Endodermal cell (in vitro differentiated cells): Measurements from ENCODE around the gene PLCB4. TPM values are rescaled to one million over a fixed set of nuclear protein-coding genes. Genes with fewer than 3 reads are reported as not detected.

Experiments used
- DNase-seq: peaks from one replicate; pipeline ENCODE4 v3.0.0-alpha.2; 2017
- H3K27ac ChIP-seq: 2 replicates; pipeline ENCODE4 v1.5.1; 2013; ENCODE audit warnings: mild to moderate bottlenecking, low read depth, low read length, moderate library complexity
- H3K27me3 ChIP-seq: 2 replicates; pipeline ENCODE4 v1.6.1; 2013; ENCODE audit warnings: mild to moderate bottlenecking, low read length, moderate library complexity; ENCODE audit not compliant: insufficient read depth, control insufficient read depth, poor library complexity, severe bottlenecking
- H3K36me3 ChIP-seq: 2 replicates; pipeline ENCODE4 v1.7.0; 2013; ENCODE audit warnings: mild to moderate bottlenecking, low read length, moderate library complexity; ENCODE audit not compliant: control insufficient read depth, insufficient read depth
- H3K4me1 ChIP-seq: one replicate; pipeline ENCODE4 v1.7.0; 2013; ENCODE audit warnings: low read length; ENCODE audit not compliant: control insufficient read depth, insufficient read depth
- H3K4me3 ChIP-seq: 2 replicates; pipeline ENCODE4 v1.5.1; 2013; ENCODE audit warnings: mild to moderate bottlenecking, low read length, moderate library complexity
- H3K9ac ChIP-seq: 2 replicates; pipeline ENCODE4 v1.6.1; 2013; ENCODE audit warnings: mild to moderate bottlenecking, low read length, moderate library complexity; ENCODE audit not compliant: poor library complexity, severe bottlenecking; ENCODE audit errors: extremely low read depth
- H3K9me3 ChIP-seq: 2 replicates; pipeline ENCODE4 v1.6.1; 2013; ENCODE audit warnings: mild to moderate bottlenecking, low read length, moderate library complexity; ENCODE audit not compliant: control insufficient read depth
- H3K27ac Mint-ChIP-seq: 2 replicates; pipeline ENCODE4 v1.8.0; 2020; ENCODE audit warnings: mixed read lengths
- H3K27me3 Mint-ChIP-seq: 2 replicates; pipeline ENCODE4 v1.8.0; 2021; ENCODE audit warnings: mild to moderate bottlenecking, mixed read lengths; ENCODE audit not compliant: insufficient read depth
- H3K36me3 Mint-ChIP-seq: 2 replicates; pipeline ENCODE4 v1.8.0; 2020; ENCODE audit warnings: low read depth, mixed read lengths
- H3K4me1 Mint-ChIP-seq: 2 replicates; pipeline ENCODE4 v1.8.0; 2020; ENCODE audit warnings: mixed read lengths
- H3K4me3 Mint-ChIP-seq: 2 replicates; pipeline ENCODE4 v1.8.0; 2020; ENCODE audit warnings: mild to moderate bottlenecking, moderate library complexity, mixed read lengths
- H3K9me3 Mint-ChIP-seq: 2 replicates; pipeline ENCODE4 v1.8.0; 2020; ENCODE audit warnings: mild to moderate bottlenecking, mixed read lengths
- CTCF ChIP-seq: fragments of 200-600 bp; sonication (generic); conservative IDR thresholded peaks from 2 replicates; pipeline ENCODE4 v1.5.0; 2021; ENCODE audit warnings: antibody characterized with exemption, mild to moderate bottlenecking
- WGBS, 2 experiments: methylation state at CpG; one replicate each; pipeline versions ENCODE4 v1.1.5 to v1.1.7; 2013; ENCODE audit warnings: missing lambda C conversion rate in 2 of 2, mixed read lengths in 1 of 2; ENCODE audit not compliant: insufficient coverage in 1 of 2, insufficient read length in 1 of 2; 5-methylcytosine and 5-hydroxymethylcytosine counted together
- total RNA-seq, 2 donors: library from RNA; stranded (reverse); fragmentation: NEBNext Ultra II Directional in 1 of 2; extraction: Animal tissue kit (Norgen Biotek cat#: 25700) in 1 of 2; gene quantifications; 2 replicates in 1 of 2; 3 replicates in 1 of 2; pipeline ENCODE4 v1.2.1, GENCODE V29; 2021

PLCB4 gene
- total RNA-seq, 2 donors from 2014 or later = 14.4 to 14.6 TPM

DNA sequence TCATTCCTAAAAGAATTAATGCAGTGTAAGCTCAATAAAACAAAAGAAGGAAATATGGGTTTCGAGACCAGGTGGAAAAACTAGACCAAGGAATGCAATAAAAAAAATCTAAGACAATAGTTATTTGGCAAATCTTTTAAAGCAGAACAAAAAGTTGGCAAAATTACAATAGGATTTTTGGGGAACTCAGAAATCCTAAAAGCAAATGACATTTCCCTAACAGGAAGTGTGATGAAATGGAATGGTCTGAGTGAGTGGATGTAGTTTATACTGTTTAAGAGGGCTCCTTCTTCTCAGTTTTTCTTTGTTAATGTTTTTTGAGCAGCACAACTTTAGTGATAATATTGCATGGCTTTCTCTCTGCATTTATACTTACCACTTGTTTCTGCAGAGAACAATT lies 190.0 kb downstream of the PLCB4 start:
- Histone ChIP-seq H3K9me3 (no peaks in the 10 kb centered on the region), H3K4me1 (no peaks in the 10 kb centered on the region), H3K27me3 (no peaks in the 10 kb centered on the region), H3K4me3 (no peak overlapping the region), H3K36me3 (no peaks in the 10 kb centered on the region), H3K27ac (no peak overlapping the region), H3K9ac (no peak overlapping the region)
- 85% methylated on average over 1 of the region's 1 CpG; no CpG with 5 or more reads in 1 of the 2 experiments for WGBS, 2 experiments
- H3K27me3 Mint-ChIP-seq = no peaks in the 10 kb centered on the region
- H3K4me1 Mint-ChIP-seq = no peaks in the 10 kb centered on the region
- no peak overlapping the region for H3K27ac Mint-ChIP-seq
- no peak for TF ChIP-seq CTCF
- H3K36me3 Mint-ChIP-seq = no peaks in the 10 kb centered on the region
- DNase-seq = no peak
- no peak overlapping the region for H3K4me3 Mint-ChIP-seq
- H3K9me3 Mint-ChIP-seq = no peaks in the 10 kb centered on the region

GRCh38 chr20:9260027-9260426 lies 191.1 kb downstream of the PLCB4 start:
- H3K36me3 ChIP-seq = no peaks in the 10 kb centered on the region
- H3K9ac ChIP-seq = no peak overlapping the region
- H3K27me3 ChIP-seq = no peaks in the 10 kb centered on the region
- Mint-ChIP-seq H3K27me3 (no peaks in the 10 kb centered on the region), H3K9me3 (no peaks in the 10 kb centered on the region), H3K36me3 (no peaks in the 10 kb centered on the region), H3K4me1 (no peaks in the 10 kb centered on the region), H3K4me3 (no peak overlapping the region), H3K27ac (no peak overlapping the region)
- no peaks in the 10 kb centered on the region for H3K4me1 ChIP-seq
- H3K4me3 ChIP-seq = no peak overlapping the region
- no peak overlapping the region for H3K27ac ChIP-seq
- no peak for TF ChIP-seq CTCF
- H3K9me3 ChIP-seq = no peaks in the 10 kb centered on the region
- no peak for DNase-seq

GRCh38 chr20:9261781-9262180 lies 192.9 kb downstream of the PLCB4 start:
- H3K27ac ChIP-seq = no peak overlapping the region
- Mint-ChIP-seq H3K4me3 (no peak overlapping the region), H3K36me3 (no peaks in the 10 kb centered on the region), H3K27ac (no peak overlapping the region), H3K9me3 (no peaks in the 10 kb centered on the region), H3K4me1 (no peaks in the 10 kb centered on the region), H3K27me3 (no peaks in the 10 kb centered on the region)
- no peak overlapping the region for H3K9ac ChIP-seq
- no peaks in the 10 kb centered on the region for H3K36me3 ChIP-seq
- no peak for TF ChIP-seq CTCF
- WGBS, 2 experiments = 89 to 94% methylated on average over 2 of the region's 2 CpGs
- H3K4me1 ChIP-seq = no peaks in the 10 kb centered on the region
- H3K4me3 ChIP-seq = no peak overlapping the region
- H3K27me3 ChIP-seq = no peaks in the 10 kb centered on the region
- no peak for DNase-seq
- H3K9me3 ChIP-seq = no peaks in the 10 kb centered on the region
